GM10266 (cell line): ENCODE results near the gene CCBE1.
"Not testable (repeated sequence)": the region's sequence is repeated elsewhere in the genome, so short reads cannot be mapped to it uniquely, and the experiment has no call there.

Experiments
- DNase-seq: peaks from one replicate; pipeline ENCODE4 v3.0.0; 2012; ENCODE audit errors: extremely low spot score
- TF ChIP-seq, protein P1 (sequence below): IDR thresholded peaks from 2 replicates; pipeline ENCODE4 v1.5.1; 2012; ENCODE audit warnings: mild to moderate bottlenecking, low read depth; ENCODE audit not compliant: control insufficient read depth, insufficient read depth; ENCODE audit errors: missing control alignments

The CCBE1 gene

DNA sequence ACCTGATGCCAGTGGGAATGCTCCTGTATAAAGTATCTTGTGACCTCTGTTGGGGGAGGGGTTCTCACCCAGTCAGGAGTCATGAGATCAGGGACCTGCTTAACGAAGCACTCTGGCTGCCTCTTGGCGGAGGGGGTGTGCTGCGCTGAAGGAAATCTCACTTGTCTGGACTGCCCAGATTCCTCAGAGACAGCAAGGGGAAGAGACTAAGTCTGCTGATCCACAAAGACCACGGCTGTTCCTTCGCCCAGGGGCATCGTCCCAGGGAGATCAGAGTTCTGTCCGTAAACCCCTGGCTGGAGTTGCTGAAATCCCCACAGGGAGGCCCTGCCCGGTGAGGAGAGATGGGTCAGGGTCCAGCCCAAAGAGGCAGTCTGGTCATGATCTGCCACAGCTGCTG lies 168.4 kb downstream of the CCBE1 start:
- no peak for DNase-seq

DNA sequence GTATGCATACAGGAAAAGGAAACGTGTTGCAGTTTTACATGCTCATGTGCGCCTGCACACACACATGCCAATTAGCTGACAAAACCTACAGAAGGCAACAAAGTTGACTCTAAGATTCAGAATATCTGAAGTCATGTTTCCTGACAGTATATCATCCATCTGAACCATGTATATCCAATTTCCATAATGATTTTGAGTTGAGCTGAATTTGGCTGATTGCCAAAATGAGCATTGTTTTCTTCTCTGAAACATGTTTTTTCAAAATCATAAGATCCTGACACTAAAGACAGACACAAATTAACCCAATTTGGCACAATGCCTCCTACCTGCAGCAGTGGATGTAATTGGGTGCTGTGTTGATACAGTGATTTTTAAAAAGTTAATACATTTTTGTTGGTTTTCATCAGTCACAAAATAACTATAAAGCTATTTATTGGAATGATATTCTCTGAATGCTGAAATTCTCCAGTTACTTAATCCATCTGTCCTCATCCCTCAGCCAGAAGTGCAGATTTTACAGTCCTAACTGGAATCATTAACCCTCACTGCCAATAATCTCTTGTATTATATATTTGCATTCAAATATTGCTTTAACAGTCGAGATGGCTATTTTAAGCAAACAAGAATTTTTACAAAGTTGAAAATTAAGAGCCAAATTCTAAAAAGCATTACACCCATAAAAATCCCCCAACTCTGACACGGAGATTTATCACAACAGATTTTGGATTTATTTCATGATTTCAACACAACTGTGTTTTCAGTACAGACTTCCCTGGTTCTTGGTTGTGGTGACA lies 176.5 kb downstream of the CCBE1 start:
- TF ChIP-seq, protein P1, sequence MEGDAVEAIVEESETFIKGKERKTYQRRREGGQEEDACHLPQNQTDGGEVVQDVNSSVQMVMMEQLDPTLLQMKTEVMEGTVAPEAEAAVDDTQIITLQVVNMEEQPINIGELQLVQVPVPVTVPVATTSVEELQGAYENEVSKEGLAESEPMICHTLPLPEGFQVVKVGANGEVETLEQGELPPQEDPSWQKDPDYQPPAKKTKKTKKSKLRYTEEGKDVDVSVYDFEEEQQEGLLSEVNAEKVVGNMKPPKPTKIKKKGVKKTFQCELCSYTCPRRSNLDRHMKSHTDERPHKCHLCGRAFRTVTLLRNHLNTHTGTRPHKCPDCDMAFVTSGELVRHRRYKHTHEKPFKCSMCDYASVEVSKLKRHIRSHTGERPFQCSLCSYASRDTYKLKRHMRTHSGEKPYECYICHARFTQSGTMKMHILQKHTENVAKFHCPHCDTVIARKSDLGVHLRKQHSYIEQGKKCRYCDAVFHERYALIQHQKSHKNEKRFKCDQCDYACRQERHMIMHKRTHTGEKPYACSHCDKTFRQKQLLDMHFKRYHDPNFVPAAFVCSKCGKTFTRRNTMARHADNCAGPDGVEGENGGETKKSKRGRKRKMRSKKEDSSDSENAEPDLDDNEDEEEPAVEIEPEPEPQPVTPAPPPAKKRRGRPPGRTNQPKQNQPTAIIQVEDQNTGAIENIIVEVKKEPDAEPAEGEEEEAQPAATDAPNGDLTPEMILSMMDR: no peak
- DNase-seq: no peak

More for the DNA sequence above, 168.4 kb downstream of the CCBE1 start:
- TF ChIP-seq, protein P1: no peak

GRCh38 chr18:59518705-59519104 lies 178.5 kb downstream of the CCBE1 start:
- TF ChIP-seq, protein P1: no peak
- no peak for DNase-seq

GRCh38 chr18:59517446-59518165 lies 179.6 kb downstream of the CCBE1 start:
- TF ChIP-seq, protein P1: no peak
- DNase-seq: no peak

DNA sequence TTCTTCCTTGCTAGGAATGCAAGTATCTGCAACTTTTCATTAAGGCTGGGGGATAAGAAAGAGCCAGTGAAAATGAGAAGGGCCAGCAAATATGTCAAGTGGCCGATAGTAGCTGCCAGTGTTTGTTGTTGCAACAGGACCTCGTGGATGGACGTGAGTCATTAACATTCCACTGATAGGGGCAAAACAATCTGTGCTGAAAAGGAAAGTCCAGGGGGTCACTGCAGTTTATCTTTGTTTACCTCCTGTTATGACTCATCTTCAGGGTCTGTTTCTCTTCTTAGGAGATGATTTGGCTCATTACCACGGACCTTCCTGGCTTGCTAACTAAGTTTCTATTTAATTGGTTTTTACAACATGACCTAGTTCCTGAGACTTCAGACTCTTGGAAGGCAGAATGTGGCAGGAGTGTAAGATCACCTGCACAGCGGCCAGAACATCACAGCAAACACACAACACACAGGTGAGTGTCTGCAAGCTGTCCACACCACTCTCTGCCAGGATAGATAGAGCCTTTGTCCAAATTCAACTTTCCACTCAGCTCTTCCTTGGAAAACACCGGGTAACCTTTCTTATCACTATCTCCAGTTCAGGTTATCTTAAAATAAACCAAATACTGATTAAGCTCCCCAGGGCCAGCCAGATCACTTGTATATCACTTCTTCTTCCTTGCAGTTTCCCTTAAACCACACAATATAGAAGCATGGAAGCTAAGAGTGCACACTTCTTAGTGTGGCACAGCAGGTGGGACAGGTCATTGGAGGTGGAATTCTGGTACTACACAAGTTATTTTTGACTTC lies 180.7 kb downstream of the CCBE1 start:
- DNase-seq: no peak
- TF ChIP-seq, protein P1: no peak

DNA sequence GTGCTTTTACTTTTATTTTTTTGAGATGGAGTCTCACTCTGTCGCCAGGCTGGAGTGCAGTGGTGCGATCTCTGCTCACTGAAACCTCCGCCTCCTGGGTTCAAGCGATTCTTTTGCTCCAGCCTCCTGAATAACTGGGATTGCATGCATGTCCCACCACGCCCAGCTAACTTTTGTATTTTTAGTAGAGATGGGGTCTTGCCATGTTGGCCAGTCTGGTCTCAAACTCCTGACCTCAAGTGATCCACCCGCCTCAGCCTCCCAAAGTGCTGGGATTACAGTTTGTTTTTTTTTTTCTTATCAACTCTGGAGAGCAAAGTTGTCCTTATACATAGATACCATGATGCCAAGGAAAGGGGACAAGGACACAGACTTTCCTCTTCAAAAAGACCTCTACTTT lies 181.3 kb downstream of the CCBE1 start:
- DNase-seq: not testable (repeated sequence)

DNA sequence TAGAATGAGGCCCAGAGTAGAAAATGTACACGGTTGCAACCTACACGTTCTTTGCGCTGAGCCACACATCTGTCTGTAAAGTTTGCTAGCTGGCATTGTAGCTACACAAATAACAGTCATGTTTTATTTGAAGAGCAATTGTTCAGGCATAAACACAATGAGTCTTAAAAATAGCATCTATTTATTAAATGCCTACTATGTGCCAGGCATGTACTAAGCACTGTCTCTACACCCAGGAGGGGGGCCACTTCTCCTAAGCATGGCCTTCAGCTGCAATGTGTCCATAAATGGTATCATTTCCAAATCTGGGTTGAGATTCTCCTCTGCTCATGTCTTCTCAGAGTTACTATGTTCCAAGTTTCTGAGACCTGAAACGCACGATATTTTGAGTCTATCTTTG lies 182.1 kb downstream of the CCBE1 start:
- TF ChIP-seq, protein P1: no peak
- no peak for DNase-seq
